ENCODE results near the gene RSRP1. TPM values are rescaled to one million over a fixed set of nuclear protein-coding genes. Genes with fewer than 3 reads are reported as not detected.
"Not testable (repeated sequence)": the region's sequence is repeated elsewhere in the genome, so short reads cannot be mapped to it uniquely, and the experiment has no call there.

Gene RSRP1
- 39.2 and 50.6 TPM in 2 replicates for total RNA-seq (2014; rRNA removed; shearing (Covaris generic))

- DNase-seq (ENCODE audit: low read depth), result peak; percentile 99
Measured at GRCh38 chr1:25247024-25247828, at the start of gene RSRP1. RSRP1 (minus strand) TSS chr1:25247454; CDS start chr1:25246963, 491 bp downstream.

GRCh38 chr1:25296501-25296900, 49.2 kb upstream of the RSRP1 start:
- DNase-seq (ENCODE audit: low read depth), result not testable (repeated sequence)

- not testable (repeated sequence) for DNase-seq (ENCODE audit: low read depth)
Measured at GRCh38 chr1:25294889-25295826, 47.9 kb upstream of the RSRP1 start.

GRCh38 chr1:25293426-25293825, 46.2 kb upstream of the RSRP1 start:
- not testable (repeated sequence) for DNase-seq (ENCODE audit: low read depth)

GRCh38 chr1:25290043-25290442, 42.8 kb upstream of the RSRP1 start:
- DNase-seq (ENCODE audit: low read depth), result not testable (repeated sequence)

- not testable (repeated sequence) for DNase-seq (ENCODE audit: low read depth)
Measured at GRCh38 chr1:25288573-25289101, 41.4 kb upstream of the RSRP1 start.

GRCh38 chr1:25287164-25287563, 39.9 kb upstream of the RSRP1 start:
- DNase-seq (ENCODE audit: low read depth), result not testable (repeated sequence)

- not testable (repeated sequence) for DNase-seq (ENCODE audit: low read depth)
Measured at GRCh38 chr1:25285862-25286261, 38.6 kb upstream of the RSRP1 start.

GRCh38 chr1:25279693-25280111, 32.4 kb upstream of the RSRP1 start:
- not testable (repeated sequence) for DNase-seq (ENCODE audit: low read depth)

GRCh38 chr1:25278790-25279189, 31.5 kb upstream of the RSRP1 start:
- not testable (repeated sequence) for DNase-seq (ENCODE audit: low read depth)

- not testable (repeated sequence) for DNase-seq (ENCODE audit: low read depth)
Measured at GRCh38 chr1:25278358-25278757, 31.1 kb upstream of the RSRP1 start.

- not testable (repeated sequence) for DNase-seq (ENCODE audit: low read depth)
Measured at GRCh38 chr1:25277295-25277694, 30.0 kb upstream of the RSRP1 start.

- not testable (repeated sequence) for DNase-seq (ENCODE audit: low read depth)
Measured at GRCh38 chr1:25275648-25276047, 28.4 kb upstream of the RSRP1 start.

- not testable (repeated sequence) for DNase-seq (ENCODE audit: low read depth)
Measured at GRCh38 chr1:25272238-25272637, 25.0 kb upstream of the RSRP1 start, which contains the start of gene RHD. RHD (plus strand) TSS chr1:25272509; CDS start chr1:25272548, 39 bp downstream.

- not testable (repeated sequence) for DNase-seq (ENCODE audit: low read depth)
Measured at GRCh38 chr1:25268143-25268760, 21.0 kb upstream of the RSRP1 start.

GRCh38 chr1:25267288-25268142, 20.3 kb upstream of the RSRP1 start:
- peak; percentile 83 for DNase-seq (ENCODE audit: low read depth)

- not testable (repeated sequence) for DNase-seq (ENCODE audit: low read depth)
Measured at GRCh38 chr1:25266554-25267287, 19.5 kb upstream of the RSRP1 start.

- DNase-seq (ENCODE audit: low read depth), result not testable (repeated sequence)
Measured at GRCh38 chr1:25260336-25260735, 13.1 kb upstream of the RSRP1 start.

- not testable (repeated sequence) for DNase-seq (ENCODE audit: low read depth)
Measured at GRCh38 chr1:25259813-25260212, 12.6 kb upstream of the RSRP1 start.

- no peak for DNase-seq (ENCODE audit: low read depth)
Measured at GRCh38 chr1:25257196-25257595, 9.9 kb upstream of the RSRP1 start.

Data from Daoy (cell line).